Karpas-422 (cell line): ENCODE results near the gene SLC4A9. TPM values are rescaled to one million over a fixed set of nuclear protein-coding genes. Genes with fewer than 3 reads are reported as not detected.

Source experiments
- DNase-seq: peaks from one replicate; pipeline ENCODE4 v3.0.0-alpha.2; 2015
- H2AFZ ChIP-seq: fragments of 200-600 bp; sonication (generic); 2 replicates; pipeline ENCODE4 v1.6.1; 2014; ENCODE audit warnings: antibody characterized with exemption, low read length, mixed read lengths
- H3K27ac ChIP-seq: fragments of 200-600 bp; sonication (generic); 2 replicates; pipeline ENCODE4 v1.5.1; 2014; ENCODE audit warnings: mild to moderate bottlenecking, low read length, moderate library complexity
- H3K27me3 ChIP-seq: fragments of 200-600 bp; sonication (generic); 2 replicates; pipeline ENCODE4 v1.6.1; 2014; ENCODE audit warnings: low read length, mixed read lengths
- H3K36me3 ChIP-seq: fragments of 200-600 bp; sonication (generic); 2 replicates; pipeline ENCODE4 v1.6.1; 2014; ENCODE audit warnings: low read length, mixed read lengths; ENCODE audit not compliant: insufficient read depth
- H3K4me1 ChIP-seq: fragments of 200-600 bp; sonication (generic); 2 replicates; pipeline ENCODE4 v1.6.1; 2014; ENCODE audit warnings: mild to moderate bottlenecking, low read length, mixed read lengths
- H3K4me2 ChIP-seq: fragments of 200-600 bp; sonication (generic); 2 replicates; pipeline ENCODE4 v1.6.1; 2014; ENCODE audit warnings: low read length, low read depth, mild to moderate bottlenecking; ENCODE audit not compliant: poor library complexity, severe bottlenecking
- H3K4me3 ChIP-seq: fragments of 200-600 bp; sonication (generic); 2 replicates; pipeline ENCODE4 v1.5.1; 2014; ENCODE audit warnings: mild to moderate bottlenecking, antibody characterized with exemption, low read length, mixed read lengths
- H3K79me2 ChIP-seq: fragments of 200-600 bp; sonication (generic); 2 replicates; pipeline ENCODE4 v1.6.1; 2014; ENCODE audit warnings: mild to moderate bottlenecking, low read length, mixed read lengths
- H3K9ac ChIP-seq: fragments of 200-600 bp; sonication (generic); 2 replicates; pipeline ENCODE4 v1.6.0; 2014; ENCODE audit warnings: low read length
- H3K9me2 ChIP-seq: fragments of 200-600 bp; sonication (generic), shearing (Covaris generic); replicated peaks from 2 replicates; pipeline ENCODE4 v1.6.0; 2014; ENCODE audit warnings: mild to moderate bottlenecking, low read length, moderate library complexity; ENCODE audit not compliant: insufficient read depth
- H3K9me3 ChIP-seq: fragments of 300-700, 200-600 bp; sonication (generic); 2 replicates; pipeline ENCODE4 v1.6.1; 2014; ENCODE audit warnings: low read length, mixed read lengths
- H4K20me1 ChIP-seq: fragments of 200-600 bp; sonication (generic); 2 replicates; pipeline ENCODE4 v1.6.1; 2014; ENCODE audit warnings: mild to moderate bottlenecking, antibody characterized with exemption, low read length, low read depth; ENCODE audit not compliant: insufficient read depth
- total RNA-seq: library from RNA; depleted of rRNA; stranded (reverse); fragments of >200 nt; shearing (Covaris generic); gene quantifications from 2 replicates; pipeline ENCODE4 v1.2.3, GENCODE V29; 2014; ENCODE audit warnings: low replicate concordance

The SLC4A9 gene
- total RNA-seq, 1 experiment from 2014 or later, result not detected

DNA sequence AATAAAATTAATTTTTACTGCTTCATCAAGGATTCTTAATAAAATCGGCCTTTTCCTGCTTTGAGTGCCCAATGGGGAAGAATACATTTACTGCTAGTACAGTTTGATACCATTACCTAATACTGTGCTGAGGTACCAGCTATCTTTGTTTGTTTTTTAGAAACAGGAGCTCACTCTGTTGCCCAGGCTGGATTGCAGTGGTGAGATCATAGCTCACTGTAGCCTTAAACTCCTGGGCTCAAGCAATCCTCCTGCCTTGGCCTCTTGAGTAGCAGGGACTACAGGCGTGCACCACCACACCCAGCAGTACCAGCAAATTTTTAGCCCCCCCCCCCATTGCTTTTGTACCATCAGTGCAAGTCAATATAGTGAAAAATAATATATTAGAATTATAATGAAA lies 28.1 kb downstream of the SLC4A9 start:
- no peak for DNase-seq
- Histone ChIP-seq H3K9me2 (no peaks in the 10 kb centered on the region), H3K79me2 (no peaks in the 10 kb centered on the region), H3K27ac (no peak overlapping the region), H3K27me3 (no peaks in the 10 kb centered on the region), H3K9me3 (no peaks in the 10 kb centered on the region), H3K36me3 (no peaks in the 10 kb centered on the region), H4K20me1 (no peaks in the 10 kb centered on the region), H2AFZ (no peak overlapping the region), H3K4me3 (no peak overlapping the region), H3K4me1 (no peaks in the 10 kb centered on the region), H3K9ac (no peak overlapping the region), H3K4me2 (no peak overlapping the region)

DNA sequence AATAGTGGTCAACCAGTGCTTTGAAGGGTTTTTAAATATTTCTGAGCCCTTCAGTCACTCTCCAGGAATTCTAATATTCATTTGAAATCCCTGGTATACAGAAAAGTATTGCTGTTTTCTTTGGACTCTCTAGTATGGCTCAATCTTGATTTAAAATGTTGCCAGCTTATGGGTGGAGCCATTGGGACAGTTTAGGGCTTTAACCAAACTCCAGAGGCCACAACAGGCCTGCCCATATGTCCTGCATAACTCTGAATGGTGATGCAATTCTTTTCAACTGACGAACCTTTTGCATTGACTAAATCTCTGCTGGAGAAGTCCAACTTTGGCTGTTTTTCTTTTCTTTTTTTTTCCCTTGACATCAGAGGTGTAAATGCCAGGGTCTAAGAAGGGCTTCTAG lies 31.3 kb downstream of the SLC4A9 start:
- Histone ChIP-seq H3K36me3 (no peaks in the 10 kb centered on the region), H3K9ac (no peak overlapping the region), H3K27ac (no peak overlapping the region), H3K27me3 (no peaks in the 10 kb centered on the region), H3K4me1 (no peaks in the 10 kb centered on the region), H3K9me2 (no peaks in the 10 kb centered on the region), H3K79me2 (peaks cover 5% of the 10 kb centered on the region; the same call in 1 of the 2 replicates), H2AFZ (no peak overlapping the region), H3K9me3 (no peaks in the 10 kb centered on the region), H3K4me3 (no peak overlapping the region), H3K4me2 (no peak overlapping the region), H4K20me1 (no peaks in the 10 kb centered on the region)
- no peak for DNase-seq

DNA sequence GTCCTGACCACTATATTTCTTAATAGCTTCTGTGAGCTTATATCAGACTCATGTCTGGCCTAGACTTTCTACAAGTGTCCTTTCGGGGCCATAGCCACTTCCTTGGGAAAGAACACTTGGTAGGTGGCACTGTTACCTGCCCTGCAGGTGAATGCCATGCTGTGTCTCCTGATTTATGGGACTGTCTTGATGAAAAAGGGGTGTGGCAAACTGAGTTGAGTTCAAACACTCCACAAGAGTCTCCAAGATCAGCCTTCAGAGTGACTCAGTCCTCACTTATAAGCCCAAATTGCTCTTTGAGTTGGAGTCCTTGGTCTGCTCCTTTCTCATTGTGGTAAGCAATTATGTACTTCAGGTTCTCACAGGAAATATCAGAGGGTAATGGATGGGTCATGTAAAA lies 31.7 kb downstream of the SLC4A9 start:
- Histone ChIP-seq H3K9me2 (no peaks in the 10 kb centered on the region), H3K9me3 (no peaks in the 10 kb centered on the region), H3K9ac (no peak overlapping the region), H3K4me2 (no peak overlapping the region), H3K4me3 (no peak overlapping the region), H3K79me2 (peaks cover 5% of the 10 kb centered on the region; the same call in 1 of the 2 replicates), H3K27ac (no peak overlapping the region), H3K4me1 (no peaks in the 10 kb centered on the region), H3K36me3 (no peaks in the 10 kb centered on the region), H4K20me1 (no peaks in the 10 kb centered on the region), H2AFZ (no peak overlapping the region), H3K27me3 (no peaks in the 10 kb centered on the region)
- no peak for DNase-seq

DNA sequence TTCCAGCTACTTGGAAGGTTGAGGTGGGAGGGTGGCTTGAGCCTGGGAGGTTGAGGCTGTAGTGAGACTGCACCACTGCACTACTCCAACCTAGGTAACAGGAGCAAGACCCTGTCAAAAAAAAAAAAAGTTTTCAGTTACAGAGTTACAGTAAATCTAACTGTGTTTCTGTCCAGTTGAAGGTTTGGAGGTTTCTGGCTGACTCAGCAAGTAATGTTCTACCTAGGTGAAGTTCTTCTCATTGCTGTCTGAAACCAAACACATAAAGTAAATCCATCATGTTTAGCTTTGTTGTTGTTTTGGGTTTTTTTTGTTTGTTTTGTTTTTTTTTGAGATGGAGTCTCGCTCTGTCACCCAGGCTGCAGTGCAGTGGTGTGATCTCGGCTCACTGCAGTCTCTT lies 33.7 kb downstream of the SLC4A9 start:
- Histone ChIP-seq H3K9me3 (no peaks in the 10 kb centered on the region), H3K27me3 (no peaks in the 10 kb centered on the region), H3K36me3 (no peaks in the 10 kb centered on the region), H3K4me1 (no peaks in the 10 kb centered on the region), H3K27ac (no peak overlapping the region), H2AFZ (no peak overlapping the region), H3K4me2 (no peak overlapping the region), H3K9ac (no peak overlapping the region), H3K79me2 (peaks cover 17% of the 10 kb centered on the region), H3K4me3 (no peak overlapping the region), H4K20me1 (no peaks in the 10 kb centered on the region), H3K9me2 (no peaks in the 10 kb centered on the region)
- no peak for DNase-seq

DNA sequence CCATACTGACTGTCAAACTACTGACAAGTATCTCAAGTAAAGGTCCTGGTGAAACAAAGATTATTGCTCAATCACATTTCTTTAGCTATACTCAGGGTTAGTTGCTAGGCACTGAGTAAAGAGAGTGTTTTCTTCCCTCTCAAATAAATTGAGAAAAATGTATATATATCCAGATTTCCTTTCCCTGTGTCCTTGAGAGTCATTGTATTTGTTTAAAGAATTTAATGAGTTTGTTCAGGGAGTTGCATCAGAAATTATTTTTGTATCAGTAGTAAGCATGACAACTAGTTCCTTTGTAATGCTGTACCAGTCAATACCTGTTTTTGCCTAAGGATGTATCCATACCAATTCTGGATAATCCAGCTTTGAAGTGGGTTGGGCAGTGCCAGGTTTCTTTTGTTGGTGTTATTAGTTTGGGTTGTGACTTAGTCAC lies 38.4 kb downstream of the SLC4A9 start:
- peaks cover 53% of the 10 kb centered on the region for H3K79me2 ChIP-seq
- H2AFZ ChIP-seq, result no peak overlapping the region
- no peaks in the 10 kb centered on the region for H3K36me3 ChIP-seq
- H3K9me2 ChIP-seq, result no peaks in the 10 kb centered on the region
- no peak overlapping the region for H3K27ac ChIP-seq
- peaks cover 15% of the 10 kb centered on the region for H4K20me1 ChIP-seq
- H3K27me3 ChIP-seq, result no peaks in the 10 kb centered on the region
- peaks cover 10% of the 10 kb centered on the region for H3K4me1 ChIP-seq
- no peak for DNase-seq
- no peak overlapping the region for H3K9ac ChIP-seq
- no peaks in the 10 kb centered on the region for H3K9me3 ChIP-seq
- no peak overlapping the region for H3K4me2 ChIP-seq
- no peak overlapping the region for H3K4me3 ChIP-seq

DNA sequence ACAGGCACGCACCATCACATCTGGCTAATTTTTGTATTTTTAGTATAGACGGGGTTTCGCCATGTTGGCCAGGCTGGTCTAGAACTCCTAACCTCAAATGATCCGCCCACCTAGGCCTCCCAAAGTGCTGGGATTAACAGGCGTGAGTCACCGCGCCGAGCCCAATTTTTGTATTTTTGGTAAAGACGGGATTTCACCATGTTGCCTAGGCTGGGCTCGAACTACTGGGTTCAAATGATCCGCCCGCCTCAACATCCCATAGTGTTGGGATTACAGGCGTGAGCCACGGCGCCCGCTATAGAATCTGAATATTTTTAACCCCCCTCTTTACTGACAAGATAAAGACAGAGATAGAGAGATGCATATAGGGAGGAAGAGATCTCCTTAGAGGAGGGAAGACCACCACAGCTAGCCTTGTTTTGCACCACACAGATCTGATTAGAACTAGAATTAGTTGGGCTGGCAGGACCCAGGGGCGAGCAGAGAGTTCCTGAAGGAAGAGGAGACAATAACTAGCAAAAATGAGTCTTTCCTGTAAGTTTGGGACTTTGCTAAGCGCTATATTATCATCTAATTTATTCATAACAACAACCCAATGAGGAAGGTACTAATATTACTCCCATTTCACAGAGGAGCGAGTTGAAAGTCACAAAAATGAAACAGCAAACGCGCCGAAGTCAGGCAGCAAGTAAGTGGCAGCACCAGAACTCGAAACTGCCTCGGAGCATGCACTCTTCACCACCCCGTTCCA lies 40.2 kb downstream of the SLC4A9 start:
- peak overlapping the region; percentile 82 for H3K9ac ChIP-seq
- no peaks in the 10 kb centered on the region for H3K9me2 ChIP-seq
- H3K27me3 ChIP-seq, result no peaks in the 10 kb centered on the region
- H3K9me3 ChIP-seq, result no peaks in the 10 kb centered on the region
- H3K36me3 ChIP-seq, result no peaks in the 10 kb centered on the region; the same call in 1 of the 2 replicates
- H3K4me2 ChIP-seq, result peak overlapping the region; percentile 81
- H3K27ac ChIP-seq, result peak overlapping the region; percentile 62
- peaks cover 70% of the 10 kb centered on the region for H3K79me2 ChIP-seq
- H3K4me1 ChIP-seq, result peaks cover 27% of the 10 kb centered on the region
- peak; percentile 76 for DNase-seq
- H2AFZ ChIP-seq, result peak overlapping the region; percentile 29
- H4K20me1 ChIP-seq, result peaks cover 21% of the 10 kb centered on the region
- H3K4me3 ChIP-seq, result peak overlapping the region; percentile 79

DNA sequence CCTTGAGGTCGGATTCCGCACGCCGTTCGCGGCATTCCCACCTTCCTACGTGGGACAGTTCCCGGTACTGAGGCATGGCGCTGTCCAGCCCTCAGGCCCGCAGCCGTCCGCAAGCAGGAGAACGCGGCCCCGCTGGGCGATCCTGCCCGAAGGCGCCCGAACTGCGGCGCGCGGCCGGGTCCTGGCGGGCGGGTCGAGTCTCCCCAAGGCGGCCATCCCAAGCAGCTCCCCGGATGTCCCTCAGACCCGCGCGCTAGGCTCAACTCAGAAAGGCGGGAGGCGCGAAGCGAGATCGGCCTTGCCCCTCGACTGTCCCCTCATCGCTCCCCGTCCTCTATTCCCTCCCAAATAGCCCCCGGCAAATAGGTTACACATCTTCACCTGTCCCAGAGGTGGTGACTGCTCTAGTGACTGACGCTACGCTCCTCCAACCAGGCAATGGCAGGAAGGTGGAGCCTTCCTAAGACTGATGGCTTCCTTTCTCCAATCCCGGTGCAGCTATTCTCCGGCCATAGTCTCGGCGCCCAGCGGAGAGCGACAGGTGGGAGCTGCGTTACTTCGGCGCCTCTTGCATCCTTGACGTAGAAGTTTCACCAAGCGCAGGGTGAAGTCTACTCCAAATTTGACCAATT lies 40.9 kb downstream of the SLC4A9 start:
- H3K79me2 ChIP-seq, result peaks cover 77% of the 10 kb centered on the region
- H3K27me3 ChIP-seq, result no peaks in the 10 kb centered on the region
- peak overlapping the region; percentile 29 for H2AFZ ChIP-seq
- peak overlapping the region; percentile 79 for H3K4me3 ChIP-seq
- H3K9ac ChIP-seq, result peak overlapping the region; percentile 82
- H4K20me1 ChIP-seq, result peaks cover 21% of the 10 kb centered on the region
- no peaks in the 10 kb centered on the region; the same call in 1 of the 2 replicates for H3K36me3 ChIP-seq
- peak overlapping the region; percentile 62 for H3K27ac ChIP-seq
- H3K4me1 ChIP-seq, result peaks cover 27% of the 10 kb centered on the region
- no peaks in the 10 kb centered on the region for H3K9me3 ChIP-seq
- no peaks in the 10 kb centered on the region for H3K9me2 ChIP-seq
- peak; percentile 96 for DNase-seq
- H3K4me2 ChIP-seq, result peak overlapping the region; percentile 81

DNA sequence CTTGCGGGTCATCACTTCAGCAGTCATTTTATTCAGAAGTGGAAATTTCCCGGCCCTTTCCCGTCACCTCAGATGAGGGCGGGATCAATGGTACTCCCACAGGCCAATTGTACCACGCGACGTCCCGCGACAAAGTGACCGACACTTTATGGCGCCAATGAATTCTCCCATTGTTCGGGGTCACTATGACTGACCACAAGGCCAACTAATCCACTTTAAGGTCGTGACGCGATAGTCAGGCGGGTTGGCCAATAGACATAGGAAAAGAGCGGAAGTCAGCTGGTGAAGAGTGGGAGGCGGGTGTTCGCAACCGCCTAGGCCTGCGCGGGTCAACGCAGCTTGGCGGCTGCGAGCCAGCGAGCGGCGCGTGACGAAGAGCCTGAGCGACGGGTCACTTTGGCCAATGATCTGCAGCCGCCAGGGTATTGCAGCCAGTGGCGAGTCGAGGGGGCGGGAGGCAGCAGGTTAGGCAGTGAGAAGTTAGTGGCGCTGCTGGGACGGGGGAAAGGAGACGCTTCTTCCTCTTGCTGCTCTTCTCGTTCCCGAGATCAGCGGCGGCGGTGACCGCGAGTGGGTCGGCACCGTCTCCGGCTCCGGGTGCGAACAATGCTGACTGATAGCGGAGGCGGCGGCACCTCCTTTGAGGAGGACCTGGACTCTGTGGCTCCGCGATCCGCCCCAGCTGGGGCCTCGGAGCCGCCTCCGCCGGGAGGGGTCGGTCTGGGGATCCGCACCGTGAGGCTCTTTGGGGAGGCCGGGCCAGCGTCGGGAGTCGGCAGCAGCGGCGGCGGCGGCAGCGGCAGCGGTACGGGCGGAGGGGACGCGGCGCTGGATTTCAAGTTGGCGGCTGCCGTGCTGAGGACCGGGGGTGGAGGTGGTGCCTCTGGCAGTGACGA lies 41.6 kb downstream of the SLC4A9 start, which contains the start of gene ANKHD1:
ANKHD1 (plus strand) TSS at position 472 of the 896 bp plus-strand sequence; CDS start at position 607, 135 bp downstream.
- Histone ChIP-seq H2AFZ (peak within 1 kb of the TSS; percentile 29), H3K9me3 (no peaks in the 10 kb centered on the region), H3K4me3 (peak within 1 kb of the TSS; percentile 96), H3K9ac (peak within 1 kb of the TSS; percentile 93), H3K9me2 (no peaks in the 10 kb centered on the region), H3K36me3 (peaks cover 4% of the 10 kb centered on the region; the same call in 1 of the 2 replicates), H3K4me1 (peaks cover 27% of the 10 kb centered on the region), H3K79me2 (peaks cover 80% of the 10 kb centered on the region), H3K27me3 (no peaks in the 10 kb centered on the region), H3K27ac (peak within 1 kb of the TSS; percentile 79), H4K20me1 (peaks cover 25% of the 10 kb centered on the region), H3K4me2 (peak within 1 kb of the TSS; percentile 91)
- DNase-seq, result peak; percentile 100
